Activated T-cell treated with anti-CD3 and anti-CD28 coated beads, Interleukin-2, amount 50 U/mL, for 4 hours (primary cell): ENCODE data around the gene TOGARAM1. TPM values are rescaled to one million over a fixed set of nuclear protein-coding genes. Genes with fewer than 3 reads are reported as not detected.

ENCODE experiments used
- ATAC-seq, 2 donors: fragments of 200-7000 bp; cut with Tn5 transposase; one replicate each; pipeline ENCODE4 v1.10.0; 2021
- DNase-seq: peaks from one replicate; pipeline ENCODE4 v3.0.0-alpha.2; 2020
- H3K27me3 Mint-ChIP-seq: one replicate; pipeline ENCODE4 v1.8.0; 2021; ENCODE audit warnings: low read depth, mixed read lengths
- H3K36me3 Mint-ChIP-seq: one replicate; pipeline ENCODE4 v1.8.0; 2022; ENCODE audit warnings: mixed read lengths; ENCODE audit not compliant: insufficient read depth
- H3K4me1 Mint-ChIP-seq: one replicate; pipeline ENCODE4 v1.8.0; 2021; ENCODE audit warnings: low read depth, mixed read lengths
- H3K4me3 Mint-ChIP-seq: one replicate; pipeline ENCODE4 v1.8.0; 2021; ENCODE audit warnings: mild to moderate bottlenecking, moderate library complexity, mixed read lengths
- H3K9me3 Mint-ChIP-seq: one replicate; pipeline ENCODE4 v1.8.0; 2021; ENCODE audit warnings: mixed read lengths
- total RNA-seq, 3 donors: library from RNA; stranded (reverse); gene quantifications; one replicate each; pipeline ENCODE4 v1.2.1, GENCODE V29; 2021

Gene TOGARAM1
- total RNA-seq, 3 donors from 2014 or later = 4.8 to 6.8 (median 6.3) TPM

DNA sequence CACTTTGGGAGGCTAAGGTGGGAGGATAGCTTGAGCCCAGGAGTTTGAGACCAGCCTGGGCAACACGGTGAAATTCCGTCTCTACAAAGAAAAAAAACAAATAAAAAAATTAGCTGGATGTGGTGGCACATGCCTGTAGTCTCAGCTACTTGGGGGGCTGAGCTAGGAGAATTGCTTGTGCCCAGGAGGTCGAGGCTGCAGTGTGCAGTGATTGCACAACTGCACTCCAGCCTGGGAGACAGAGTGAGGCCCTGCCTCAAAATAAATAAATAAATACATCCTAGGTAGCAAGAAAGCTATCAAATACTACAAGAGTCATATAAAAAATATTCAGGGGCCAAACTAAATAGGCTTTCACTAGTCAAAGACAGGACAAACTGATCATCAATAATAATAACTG is 6.5 kb upstream of the TOGARAM1 start:
- Mint-ChIP-seq H3K4me3 (no peak overlapping the region), H3K27me3 (no peaks in the 10 kb centered on the region), H3K9me3 (no peaks in the 10 kb centered on the region), H3K4me1 (peaks cover 61% of the 10 kb centered on the region), H3K36me3 (peaks cover 12% of the 10 kb centered on the region)
- no peak for DNase-seq
- ATAC-seq = no peak

DNA sequence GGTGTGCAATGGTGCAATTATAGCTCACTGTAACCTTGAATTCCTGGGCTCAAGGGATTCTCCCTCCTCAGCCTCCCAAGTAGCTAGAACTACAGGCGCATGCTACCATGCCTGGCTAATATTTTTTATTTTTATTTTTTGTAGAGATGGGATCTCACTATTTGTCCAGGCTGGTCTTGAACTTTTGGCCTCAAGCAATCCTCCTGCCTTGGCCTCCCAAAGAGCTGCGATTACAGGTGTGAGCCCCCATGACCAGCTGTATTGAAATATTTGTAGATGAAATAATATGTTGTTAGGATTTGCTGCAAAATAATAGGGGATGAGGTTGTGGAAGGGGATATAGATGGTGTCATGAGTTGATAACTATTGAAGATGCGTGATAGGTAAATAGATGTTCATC is 5.1 kb upstream of the TOGARAM1 start:
- no peak for ATAC-seq
- H3K36me3 Mint-ChIP-seq = peaks cover 8% of the 10 kb centered on the region
- no peaks in the 10 kb centered on the region for H3K27me3 Mint-ChIP-seq
- no peaks in the 10 kb centered on the region for H3K9me3 Mint-ChIP-seq
- peaks cover 53% of the 10 kb centered on the region for H3K4me1 Mint-ChIP-seq
- H3K4me3 Mint-ChIP-seq = no peak overlapping the region
- no peak for DNase-seq

DNA sequence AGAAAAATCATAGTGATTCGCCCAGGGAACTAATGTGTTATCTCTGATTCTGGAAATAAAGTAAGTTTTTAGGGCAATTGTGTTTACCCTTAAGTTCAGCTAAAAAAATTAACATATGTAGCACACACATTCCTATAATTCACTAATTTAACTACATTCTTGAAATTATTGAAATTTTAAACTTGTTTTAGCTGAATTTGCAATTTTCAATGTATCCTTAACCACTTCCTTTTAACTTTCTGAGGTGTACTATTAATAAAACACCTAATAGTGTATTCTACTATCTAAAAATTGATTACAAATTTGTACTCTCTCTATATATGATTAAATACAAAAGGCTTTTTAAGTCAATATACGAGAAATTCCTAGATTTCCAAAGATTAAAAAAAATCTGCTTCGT is 2.5 kb upstream of the TOGARAM1 start:
- DNase-seq (no peak), ATAC-seq (no peak)
- Mint-ChIP-seq H3K9me3 (peaks cover 9% of the 10 kb centered on the region), H3K36me3 (peaks cover 8% of the 10 kb centered on the region), H3K4me3 (no peak overlapping the region), H3K27me3 (no peaks in the 10 kb centered on the region), H3K4me1 (peaks cover 58% of the 10 kb centered on the region)

DNA sequence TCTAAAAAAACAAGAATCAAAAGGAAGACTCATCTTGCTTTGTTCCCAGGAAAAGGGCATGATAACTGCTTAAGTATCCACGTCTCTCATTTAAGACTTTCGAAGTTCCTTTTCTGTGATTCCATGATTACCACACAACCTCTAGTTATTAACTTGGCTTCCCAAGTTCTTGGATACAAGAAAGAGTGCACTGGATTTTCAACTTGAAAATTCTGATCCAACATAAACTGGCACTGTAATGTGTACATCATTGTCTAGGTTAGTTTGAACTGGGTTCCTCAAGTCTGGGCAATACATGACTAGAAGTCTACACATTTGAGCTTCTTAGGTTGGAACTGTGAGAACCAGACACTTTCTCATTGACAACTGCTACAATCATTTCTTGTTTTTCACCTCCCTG is 1.8 kb upstream of the TOGARAM1 start:
- DNase-seq (no peak), ATAC-seq (no peak)
- Mint-ChIP-seq H3K4me3 (no peak overlapping the region), H3K27me3 (no peaks in the 10 kb centered on the region), H3K4me1 (peaks cover 61% of the 10 kb centered on the region), H3K36me3 (peaks cover 11% of the 10 kb centered on the region), H3K9me3 (peaks cover 11% of the 10 kb centered on the region)

DNA sequence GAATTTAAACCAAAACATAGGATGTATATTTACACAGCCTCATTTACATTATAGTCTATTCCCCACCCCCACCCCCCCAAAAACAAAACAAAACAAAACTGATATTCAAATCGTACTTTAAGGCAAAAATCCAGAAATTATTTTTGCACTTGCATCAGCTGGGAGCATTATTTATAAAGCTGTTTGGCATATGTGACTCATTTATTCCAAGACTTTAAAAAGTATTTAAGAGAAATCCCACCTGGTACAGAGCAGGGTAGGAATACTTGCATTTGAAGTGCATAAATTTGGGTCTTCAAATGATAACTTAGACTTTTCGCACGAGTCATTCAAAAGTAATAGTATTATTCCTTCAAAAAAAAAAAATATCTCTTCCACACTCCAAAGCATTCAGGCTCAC is 1.3 kb upstream of the TOGARAM1 start:
- peaks cover 63% of the 10 kb centered on the region for H3K4me1 Mint-ChIP-seq
- ATAC-seq (no peak), DNase-seq (no peak)
- no peak overlapping the region for H3K4me3 Mint-ChIP-seq
- no peaks in the 10 kb centered on the region for H3K27me3 Mint-ChIP-seq
- H3K36me3 Mint-ChIP-seq = peaks cover 14% of the 10 kb centered on the region
- H3K9me3 Mint-ChIP-seq = peaks cover 11% of the 10 kb centered on the region

DNA sequence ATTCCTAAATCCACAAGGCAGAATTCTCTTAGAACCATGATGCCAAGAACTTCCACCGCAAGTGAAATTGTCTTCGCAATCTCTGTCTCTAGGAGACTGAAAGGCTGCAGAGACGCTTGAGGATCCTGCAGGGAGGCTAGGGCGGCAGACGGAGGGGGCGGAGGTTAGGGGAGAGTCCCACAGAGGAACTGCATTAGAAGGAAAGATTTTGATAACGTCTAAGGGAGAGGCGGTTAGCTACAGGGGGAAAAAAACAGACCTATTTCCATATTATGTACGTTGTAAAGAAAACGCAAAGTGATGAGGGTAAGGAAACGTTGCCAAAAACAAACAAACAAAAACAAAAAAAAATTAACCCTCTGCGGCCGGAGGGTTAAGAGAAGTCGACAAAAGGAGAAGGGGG is 838 bp upstream of the TOGARAM1 start:
- H3K9me3 Mint-ChIP-seq = peaks cover 11% of the 10 kb centered on the region
- DNase-seq (peak; percentile 46), ATAC-seq (peak; percentile 31 to 34)
- H3K4me3 Mint-ChIP-seq = no peak overlapping the region
- peaks cover 13% of the 10 kb centered on the region for H3K36me3 Mint-ChIP-seq
- H3K27me3 Mint-ChIP-seq = no peaks in the 10 kb centered on the region
- H3K4me1 Mint-ChIP-seq = peaks cover 59% of the 10 kb centered on the region

DNA sequence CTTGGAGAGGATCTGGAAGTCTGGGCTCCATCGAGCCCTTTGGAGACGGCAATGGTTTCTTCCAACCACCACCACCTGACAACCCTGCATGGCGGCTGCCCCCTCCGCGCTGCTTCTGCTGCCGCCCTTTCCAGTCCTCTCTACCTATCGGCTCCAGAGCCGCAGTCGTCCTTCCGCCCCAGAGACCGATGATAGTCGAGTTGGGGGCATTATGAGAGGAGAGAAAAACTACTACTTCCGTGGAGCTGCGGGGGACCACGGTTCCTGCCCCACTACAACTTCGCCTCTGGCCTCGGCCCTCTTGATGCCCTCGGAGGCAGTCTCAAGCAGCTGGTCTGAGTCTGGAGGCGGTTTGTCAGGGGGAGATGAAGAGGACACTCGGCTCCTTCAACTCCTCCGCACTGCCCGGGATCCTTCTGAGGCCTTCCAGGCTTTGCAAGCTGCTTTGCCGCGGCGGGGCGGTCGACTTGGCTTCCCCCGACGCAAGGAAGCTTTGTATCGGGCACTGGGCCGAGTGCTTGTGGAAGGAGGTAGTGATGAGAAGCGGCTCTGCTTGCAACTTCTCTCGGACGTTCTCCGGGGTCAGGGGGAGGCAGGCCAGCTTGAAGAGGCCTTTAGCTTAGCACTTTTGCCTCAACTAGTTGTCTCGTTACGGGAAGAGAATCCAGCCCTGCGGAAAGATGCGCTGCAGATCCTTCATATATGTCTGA is 499 bp downstream of the TOGARAM1 start:
- H3K36me3 Mint-ChIP-seq = peaks cover 17% of the 10 kb centered on the region
- no peaks in the 10 kb centered on the region for H3K27me3 Mint-ChIP-seq
- DNase-seq = peak; percentile 18
- peaks cover 16% of the 10 kb centered on the region for H3K9me3 Mint-ChIP-seq
- peaks cover 63% of the 10 kb centered on the region for H3K4me1 Mint-ChIP-seq
- ATAC-seq = peak; percentile 38 to 46
- H3K4me3 Mint-ChIP-seq = no peak overlapping the region

DNA sequence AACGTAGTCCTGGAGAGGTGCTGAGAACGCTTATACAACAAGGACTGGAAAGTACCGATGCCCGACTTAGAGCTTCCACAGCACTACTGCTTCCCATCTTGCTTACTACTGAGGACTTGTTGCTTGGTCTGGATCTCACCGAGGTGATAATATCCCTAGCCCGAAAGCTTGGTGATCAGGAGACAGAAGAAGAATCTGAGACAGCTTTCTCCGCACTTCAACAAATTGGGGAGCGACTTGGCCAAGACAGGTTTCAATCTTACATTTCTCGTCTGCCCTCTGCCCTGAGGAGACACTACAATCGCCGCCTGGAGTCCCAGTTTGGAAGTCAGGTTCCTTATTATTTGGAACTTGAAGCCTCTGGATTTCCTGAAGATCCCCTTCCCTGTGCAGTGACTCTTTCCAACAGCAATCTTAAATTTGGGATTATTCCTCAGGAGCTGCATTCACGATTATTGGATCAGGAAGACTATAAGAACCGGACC is 1.1 kb downstream of the TOGARAM1 start:
- Mint-ChIP-seq H3K36me3 (peaks cover 18% of the 10 kb centered on the region), H3K27me3 (no peaks in the 10 kb centered on the region), H3K4me1 (peaks cover 60% of the 10 kb centered on the region)

DNA sequence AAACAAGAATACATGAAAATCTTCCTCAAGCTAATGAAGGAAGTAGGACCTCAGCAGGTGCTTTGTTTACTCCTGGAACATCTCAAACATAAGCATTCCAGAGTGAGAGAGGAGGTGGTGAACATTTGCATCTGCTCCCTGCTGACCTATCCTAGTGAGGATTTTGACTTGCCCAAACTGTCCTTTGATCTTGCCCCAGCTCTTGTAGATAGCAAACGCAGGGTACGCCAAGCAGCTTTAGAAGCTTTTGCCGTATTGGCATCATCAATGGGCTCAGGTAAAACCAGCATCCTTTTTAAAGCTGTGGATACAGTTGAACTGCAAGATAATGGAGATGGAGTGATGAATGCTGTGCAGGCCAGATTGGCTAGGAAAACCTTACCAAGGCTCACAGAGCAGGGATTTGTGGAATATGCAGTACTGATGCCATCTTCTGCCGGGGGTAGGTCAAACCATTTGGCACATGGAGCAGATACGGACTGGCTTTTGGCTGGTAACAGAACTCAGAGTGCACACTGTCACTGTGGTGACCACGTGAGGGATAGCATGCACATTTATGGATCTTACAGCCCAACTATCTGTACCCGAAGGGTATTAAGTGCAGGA is 1.9 kb downstream of the TOGARAM1 start:
- peaks cover 22% of the 10 kb centered on the region for H3K36me3 Mint-ChIP-seq
- ATAC-seq (no peak), DNase-seq (no peak)
- no peak overlapping the region for H3K4me3 Mint-ChIP-seq
- H3K4me1 Mint-ChIP-seq = peaks cover 60% of the 10 kb centered on the region
- H3K9me3 Mint-ChIP-seq = peaks cover 26% of the 10 kb centered on the region
- H3K27me3 Mint-ChIP-seq = no peaks in the 10 kb centered on the region

More for the DNA sequence above, 1.1 kb downstream of the TOGARAM1 start:
- DNase-seq = no peak
- no peak for ATAC-seq
- no peak overlapping the region for H3K4me3 Mint-ChIP-seq
- peaks cover 21% of the 10 kb centered on the region for H3K9me3 Mint-ChIP-seq

DNA sequence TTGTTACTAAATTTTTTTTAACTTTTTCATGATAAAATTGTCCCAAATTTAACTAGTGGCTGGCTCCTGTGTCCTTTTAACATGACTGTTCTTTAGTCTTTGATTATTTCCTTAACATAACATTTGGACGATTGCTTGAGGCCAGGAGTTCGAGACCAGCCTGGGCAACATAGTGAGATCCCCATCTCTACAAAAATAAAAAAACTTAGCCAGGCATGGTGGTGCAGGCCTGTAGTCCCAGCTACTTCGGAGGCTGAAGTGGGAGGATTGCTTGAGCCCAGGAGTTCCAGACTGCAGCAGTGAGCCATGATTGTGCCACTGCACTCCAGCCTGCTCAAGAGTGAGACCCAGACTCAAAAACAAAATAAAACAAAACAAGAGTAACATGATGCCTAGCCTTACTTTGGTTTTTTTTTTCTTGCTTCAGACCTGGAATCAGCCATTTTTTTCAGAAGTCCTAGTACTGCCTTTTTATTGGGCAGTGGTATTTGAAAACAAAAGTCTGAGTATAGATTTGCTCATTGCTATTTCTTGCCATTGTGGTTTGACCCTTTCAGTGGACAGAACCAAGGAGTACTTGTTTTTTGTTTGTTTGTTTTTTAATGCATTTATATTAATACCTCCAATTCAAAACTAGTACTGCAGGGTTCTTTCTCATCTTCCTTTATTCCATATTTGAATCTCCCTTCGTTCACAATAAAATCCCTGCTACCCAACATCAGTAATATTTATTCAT is 4.8 kb downstream of the TOGARAM1 start:
- ATAC-seq (no peak), DNase-seq (no peak)
- Mint-ChIP-seq H3K4me1 (peaks cover 67% of the 10 kb centered on the region), H3K4me3 (peak overlapping the region; percentile 42), H3K36me3 (peaks cover 47% of the 10 kb centered on the region), H3K9me3 (peaks cover 52% of the 10 kb centered on the region), H3K27me3 (no peaks in the 10 kb centered on the region)

DNA sequence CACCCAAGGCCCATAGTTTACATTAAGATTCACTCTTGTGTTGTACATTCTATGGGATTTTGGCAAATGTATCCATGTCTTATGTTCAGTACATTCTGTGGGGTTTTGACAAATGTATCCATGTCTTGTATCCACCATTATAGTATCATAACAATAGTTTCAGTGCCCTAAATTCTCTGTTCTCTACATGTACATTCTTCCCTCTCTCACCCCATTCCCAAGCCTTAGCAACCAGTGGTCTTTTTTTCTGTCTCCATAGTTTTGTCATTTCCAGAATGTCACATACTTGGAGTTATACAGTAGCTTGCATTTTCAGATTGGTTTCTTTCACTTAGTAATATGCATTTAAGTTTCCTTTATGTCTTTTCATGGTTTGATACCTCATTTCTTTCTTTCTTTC is 6.7 kb downstream of the TOGARAM1 start:
- DNase-seq = no peak
- Mint-ChIP-seq H3K4me3 (no peak overlapping the region), H3K4me1 (peaks cover 65% of the 10 kb centered on the region), H3K9me3 (peaks cover 61% of the 10 kb centered on the region), H3K36me3 (peaks cover 57% of the 10 kb centered on the region), H3K27me3 (no peaks in the 10 kb centered on the region)
- ATAC-seq = no peak

DNA sequence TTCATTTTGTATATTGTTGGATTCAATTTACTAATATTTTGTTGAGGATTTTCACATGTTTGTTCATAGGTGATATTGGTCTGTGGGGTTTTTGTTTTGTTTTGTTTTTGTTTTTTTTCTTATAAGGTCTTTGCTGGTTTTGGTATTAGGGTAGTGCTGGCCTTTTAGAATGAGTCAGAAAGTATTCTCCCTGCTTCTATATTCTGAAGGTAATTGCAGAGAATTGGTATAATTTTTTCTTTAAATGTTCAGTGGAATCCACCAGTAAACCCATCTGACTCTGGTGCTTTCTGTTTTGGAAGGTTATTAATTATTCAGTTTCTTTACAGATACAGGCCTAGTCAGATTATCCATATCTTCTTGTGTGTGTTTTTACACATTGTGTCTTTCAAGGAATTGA is 8.9 kb downstream of the TOGARAM1 start:
- DNase-seq = no peak
- peaks cover 53% of the 10 kb centered on the region for H3K4me1 Mint-ChIP-seq
- peaks cover 57% of the 10 kb centered on the region for H3K9me3 Mint-ChIP-seq
- H3K27me3 Mint-ChIP-seq = no peaks in the 10 kb centered on the region
- no peak for ATAC-seq
- H3K36me3 Mint-ChIP-seq = peaks cover 55% of the 10 kb centered on the region
- H3K4me3 Mint-ChIP-seq = no peak overlapping the region

DNA sequence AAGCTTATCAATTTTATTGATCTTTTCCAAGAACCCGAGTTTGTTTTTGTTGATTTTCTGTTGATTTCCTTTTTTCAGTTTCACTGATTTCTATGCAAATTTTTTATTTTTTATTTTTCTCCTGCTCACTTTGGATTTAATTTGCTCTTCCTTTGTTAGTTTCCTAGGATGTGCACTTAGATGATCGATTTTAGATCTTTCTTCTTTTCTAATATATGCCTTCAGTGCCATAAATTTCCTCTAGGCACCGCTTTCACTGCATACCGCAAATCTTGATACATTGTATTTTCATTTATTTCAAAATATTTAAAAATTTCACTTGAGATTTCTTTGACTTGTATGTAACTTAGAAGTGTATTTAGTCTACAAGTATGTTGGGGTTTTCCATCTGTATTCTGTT is 9.5 kb downstream of the TOGARAM1 start:
- H3K4me3 Mint-ChIP-seq = no peak overlapping the region
- H3K27me3 Mint-ChIP-seq = no peaks in the 10 kb centered on the region
- H3K4me1 Mint-ChIP-seq = peaks cover 53% of the 10 kb centered on the region
- DNase-seq = no peak
- no peak for ATAC-seq
- peaks cover 58% of the 10 kb centered on the region for H3K36me3 Mint-ChIP-seq
- H3K9me3 Mint-ChIP-seq = peaks cover 57% of the 10 kb centered on the region

DNA sequence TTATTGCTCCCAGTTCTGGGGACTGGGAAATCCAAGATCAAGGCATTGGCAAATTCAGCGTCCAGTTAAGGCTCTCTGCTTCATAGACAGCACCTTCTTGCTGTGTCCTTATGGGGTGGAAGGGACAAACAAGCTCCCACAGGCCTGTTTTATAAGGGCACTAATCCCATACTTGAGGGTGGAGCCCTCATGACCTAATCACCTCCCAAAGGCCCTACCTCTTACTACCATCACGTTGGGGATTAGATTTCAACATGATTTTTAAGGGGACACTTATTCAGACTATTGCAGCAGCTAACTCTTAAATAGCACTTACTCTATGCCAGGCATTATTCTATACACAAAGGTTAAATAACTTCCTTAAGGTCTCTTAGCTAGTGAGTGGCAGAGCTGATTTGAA is 17.3 kb downstream of the TOGARAM1 start:
- no peaks in the 10 kb centered on the region for H3K27me3 Mint-ChIP-seq
- DNase-seq = no peak
- H3K4me1 Mint-ChIP-seq = peaks cover 21% of the 10 kb centered on the region
- no peak for ATAC-seq
- H3K9me3 Mint-ChIP-seq = peaks cover under 1% of the 10 kb centered on the region
- H3K4me3 Mint-ChIP-seq = no peak overlapping the region
- H3K36me3 Mint-ChIP-seq = peaks cover 18% of the 10 kb centered on the region
